ENCODE data around the gene ENTR1. TPM values are rescaled to one million over a fixed set of nuclear protein-coding genes. Genes with fewer than 3 reads are reported as not detected.

ENTR1 gene
- total RNA-seq, 1 donor from 2014 or later = 77.9 TPM

DNA sequence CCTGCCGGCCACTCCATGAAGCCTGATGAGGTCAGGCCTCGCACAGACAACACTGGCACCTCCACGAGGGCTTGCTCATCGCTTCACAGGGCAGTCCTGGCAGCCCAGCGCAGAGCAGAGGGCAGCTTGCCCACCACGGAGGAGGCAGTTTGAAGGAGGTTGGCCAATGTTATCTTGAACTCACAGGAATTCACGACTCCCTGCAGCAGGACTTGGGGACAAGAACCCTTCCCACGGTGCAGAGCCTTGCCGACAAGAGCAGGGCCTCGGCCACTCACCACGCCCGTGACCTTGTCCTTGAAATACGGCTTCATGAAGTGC, 15.4 kb downstream of the ENTR1 start:
- H3K27ac Mint-ChIP-seq = no peak overlapping the region
- no peaks in the 10 kb centered on the region for H3K27me3 Mint-ChIP-seq
- no peak overlapping the region for H3K4me3 Mint-ChIP-seq

DNA sequence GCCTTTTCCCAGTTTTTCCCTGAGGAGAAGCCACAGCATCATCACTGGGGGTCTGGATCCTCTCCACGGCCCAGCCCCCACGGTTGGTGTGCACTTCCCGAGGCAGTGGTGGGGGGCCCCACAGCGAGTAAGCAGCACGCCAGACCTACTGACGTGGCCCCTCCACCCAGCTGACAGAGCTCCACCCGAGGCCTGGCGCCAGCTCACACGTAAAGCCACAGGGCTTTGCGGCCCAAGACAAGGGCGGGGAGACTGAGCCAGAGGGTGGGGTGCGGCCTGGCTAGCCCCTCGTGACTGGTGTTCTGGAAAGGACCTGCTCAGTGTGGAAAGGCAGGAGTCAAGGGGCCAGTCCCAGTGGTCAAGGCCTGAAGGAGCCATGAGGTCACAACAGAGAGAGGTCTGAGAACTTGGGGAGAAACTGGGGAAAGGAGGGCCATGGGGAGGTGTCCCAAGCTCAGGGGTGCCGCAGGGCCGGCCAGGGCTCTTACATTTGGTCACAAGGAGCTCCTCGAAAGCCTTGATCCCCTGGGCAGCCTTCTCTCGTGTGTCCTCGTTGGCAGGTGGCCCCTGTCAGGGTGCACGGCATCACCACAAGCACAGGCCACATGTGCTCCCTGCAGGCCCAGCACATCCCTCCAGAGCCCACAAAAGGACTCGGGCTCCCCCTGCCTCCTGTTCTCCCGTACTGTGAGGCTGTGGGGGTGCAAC, 15.9 kb downstream of the ENTR1 start:
- H3K36me3 Mint-ChIP-seq = peaks cover 9% of the 10 kb centered on the region
- DNase-seq (ENCODE audit: extremely low spot score, unreplicated experiment) = no peak
- no peak overlapping the region for H3K4me3 Mint-ChIP-seq

More for the DNA sequence above, 15.4 kb downstream of the ENTR1 start:
- Mint-ChIP-seq H3K36me3 (peaks cover 6% of the 10 kb centered on the region), H3K9me3 (no peaks in the 10 kb centered on the region), H3K4me1 (ENCODE audit: unreplicated experiment) (peaks cover 7% of the 10 kb centered on the region)
- DNase-seq (ENCODE audit: extremely low spot score, unreplicated experiment) = no peak
- TF ChIP-seq, protein P1, sequence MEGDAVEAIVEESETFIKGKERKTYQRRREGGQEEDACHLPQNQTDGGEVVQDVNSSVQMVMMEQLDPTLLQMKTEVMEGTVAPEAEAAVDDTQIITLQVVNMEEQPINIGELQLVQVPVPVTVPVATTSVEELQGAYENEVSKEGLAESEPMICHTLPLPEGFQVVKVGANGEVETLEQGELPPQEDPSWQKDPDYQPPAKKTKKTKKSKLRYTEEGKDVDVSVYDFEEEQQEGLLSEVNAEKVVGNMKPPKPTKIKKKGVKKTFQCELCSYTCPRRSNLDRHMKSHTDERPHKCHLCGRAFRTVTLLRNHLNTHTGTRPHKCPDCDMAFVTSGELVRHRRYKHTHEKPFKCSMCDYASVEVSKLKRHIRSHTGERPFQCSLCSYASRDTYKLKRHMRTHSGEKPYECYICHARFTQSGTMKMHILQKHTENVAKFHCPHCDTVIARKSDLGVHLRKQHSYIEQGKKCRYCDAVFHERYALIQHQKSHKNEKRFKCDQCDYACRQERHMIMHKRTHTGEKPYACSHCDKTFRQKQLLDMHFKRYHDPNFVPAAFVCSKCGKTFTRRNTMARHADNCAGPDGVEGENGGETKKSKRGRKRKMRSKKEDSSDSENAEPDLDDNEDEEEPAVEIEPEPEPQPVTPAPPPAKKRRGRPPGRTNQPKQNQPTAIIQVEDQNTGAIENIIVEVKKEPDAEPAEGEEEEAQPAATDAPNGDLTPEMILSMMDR (conservative IDR thresholded peaks at IDR 0.05) = no peak

DNA sequence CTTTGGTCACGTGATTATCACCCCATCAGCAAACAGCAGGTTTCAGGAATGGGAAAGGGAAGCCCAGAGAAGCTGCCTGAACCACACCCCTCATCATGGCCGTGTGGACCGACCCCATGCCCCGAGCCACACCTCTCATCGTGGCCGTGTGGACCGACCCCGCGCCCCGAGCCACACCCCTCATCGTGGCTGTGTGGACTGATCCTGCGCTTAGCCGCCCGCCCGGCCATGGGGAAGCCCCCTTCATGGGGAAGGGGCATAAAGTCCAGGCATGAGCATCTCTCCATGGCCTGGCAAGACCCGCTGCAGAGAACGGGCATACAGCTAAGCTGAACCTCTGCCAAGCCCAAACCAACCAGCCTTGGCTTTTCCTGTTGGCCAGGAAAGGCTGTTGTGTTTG, 16.9 kb downstream of the ENTR1 start:
- Mint-ChIP-seq H3K9me3 (no peaks in the 10 kb centered on the region), H3K4me3 (no peak overlapping the region), H3K27me3 (no peaks in the 10 kb centered on the region), H3K36me3 (peaks cover 9% of the 10 kb centered on the region), H3K27ac (no peak overlapping the region), H3K4me1 (ENCODE audit: unreplicated experiment) (no peaks in the 10 kb centered on the region)
- DNase-seq (ENCODE audit: extremely low spot score, unreplicated experiment) = no peak
- TF ChIP-seq, protein P1 (conservative IDR thresholded peaks at IDR 0.05) = no peak

More for the DNA sequence above, 15.9 kb downstream of the ENTR1 start:
- Mint-ChIP-seq H3K4me1 (ENCODE audit: unreplicated experiment) (peaks cover 7% of the 10 kb centered on the region), H3K27ac (no peak overlapping the region), H3K9me3 (no peaks in the 10 kb centered on the region), H3K27me3 (no peaks in the 10 kb centered on the region)
- TF ChIP-seq, protein P1 (conservative IDR thresholded peaks at IDR 0.05) = no peak

- TF ChIP-seq, protein P1 (conservative IDR thresholded peaks at IDR 0.05) = no peak
- no peaks in the 10 kb centered on the region for H3K9me3 Mint-ChIP-seq
- H3K36me3 Mint-ChIP-seq = peaks cover 9% of the 10 kb centered on the region
- no peak overlapping the region for H3K27ac Mint-ChIP-seq
- H3K4me3 Mint-ChIP-seq = no peak overlapping the region
- H3K27me3 Mint-ChIP-seq = no peaks in the 10 kb centered on the region
- H3K4me1 Mint-ChIP-seq (ENCODE audit: unreplicated experiment) = no peaks in the 10 kb centered on the region
- no peak for DNase-seq (ENCODE audit: extremely low spot score, unreplicated experiment)
Observed at GRCh38 chr9:136392538-136393449, 17.6 kb downstream of the ENTR1 start.

DNA sequence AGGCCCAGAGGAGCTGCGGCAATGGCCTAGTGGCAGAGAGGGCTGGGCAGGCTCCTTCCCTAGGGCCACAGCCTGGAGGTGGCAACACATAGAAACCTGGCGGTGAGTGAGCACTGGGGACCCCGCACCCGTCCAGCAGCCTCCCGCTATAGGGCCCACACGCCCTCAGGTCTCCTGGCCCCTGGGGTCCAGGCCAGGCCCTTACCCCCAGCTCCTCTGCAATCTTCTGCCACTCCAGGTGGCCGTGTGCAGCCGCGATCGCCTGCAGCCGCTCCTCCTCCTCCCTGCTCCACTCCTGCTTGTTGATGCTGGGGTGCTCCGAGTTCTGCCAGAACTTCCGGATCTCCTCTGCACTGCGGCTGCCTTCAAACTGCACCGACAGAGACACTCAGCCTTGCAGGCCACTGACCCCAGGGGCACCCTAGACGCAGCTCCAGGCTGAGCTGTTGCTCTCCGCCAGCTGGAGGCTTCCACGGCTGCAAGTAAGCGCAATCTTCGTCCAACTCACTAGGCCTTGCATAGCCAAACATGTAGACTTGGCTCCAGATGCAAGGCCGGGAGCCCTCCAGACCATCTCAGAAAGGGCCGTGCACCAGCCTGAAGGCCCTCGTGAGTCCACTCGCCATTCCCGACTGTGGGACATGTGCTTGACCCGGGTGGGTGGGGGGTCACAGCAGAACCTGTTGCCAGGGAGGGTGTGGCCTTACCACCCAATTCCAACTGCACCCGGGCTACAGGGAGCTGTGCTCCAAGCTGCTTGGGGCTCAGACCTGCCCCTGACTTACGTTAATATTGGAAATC, 18.5 kb downstream of the ENTR1 start:
- Mint-ChIP-seq H3K9me3 (no peaks in the 10 kb centered on the region), H3K36me3 (peaks cover 9% of the 10 kb centered on the region), H3K27ac (no peak overlapping the region), H3K27me3 (no peaks in the 10 kb centered on the region), H3K4me3 (no peak overlapping the region), H3K4me1 (ENCODE audit: unreplicated experiment) (no peaks in the 10 kb centered on the region)
- TF ChIP-seq, protein P1 (conservative IDR thresholded peaks at IDR 0.05) = no peak
- DNase-seq (ENCODE audit: extremely low spot score, unreplicated experiment) = no peak

Measured in type B pancreatic cell (in vitro differentiated cells).